Right lobe of liver (tissue), 6 donors: Measurements from ENCODE around the gene CCNB1IP1. TPM values are rescaled to one million over a fixed set of nuclear protein-coding genes. Genes with fewer than 3 reads are reported as not detected.
A peak's percentile ranks its signal among the peaks of the same experiment; 100 is the strongest.
"Not testable (repeated sequence)": the region's sequence is repeated elsewhere in the genome, so short reads cannot be mapped to it uniquely, and the experiment has no call there.

Source experiments
- ATAC-seq, 4 donors: fragments of 200-7000 bp; cut with Tn5 transposase; one replicate each; pipeline ENCODE4 v1.9.1; 2020; ENCODE audit warnings: mild to moderate bottlenecking in 4 of 4, moderate library complexity in 4 of 4
- DNase-seq, 3 donors: peaks; one replicate each; pipeline ENCODE4 v3.0.0-alpha.2; 2020
- H3K27ac ChIP-seq, 3 donors: fragments of 200-600 bp; one replicate each; pipeline ENCODE4 v1.8.0; 2022
- H3K27me3 ChIP-seq, 2 donors: fragments of 200-600 bp; one replicate each; pipeline ENCODE4 v1.8.0; 2022
- H3K36me3 ChIP-seq, 4 donors: fragments of 200-600 bp; sonication (generic) in 1 of 4; one replicate each; pipeline versions ENCODE4 v1.5.1 to v1.8.0; 2017 to 2022; ENCODE audit warnings: control low read depth in 1 of 4
- H3K4me1 ChIP-seq, 4 donors: fragments of 200-600 bp; sonication (generic) in 1 of 4; one replicate each; pipeline versions ENCODE4 v1.5.1 to v1.8.0; 2017 to 2022; ENCODE audit warnings: control low read depth in 1 of 4
- H3K4me3 ChIP-seq, 3 donors: fragments of 200-600 bp; one replicate each; pipeline ENCODE4 v1.8.0; 2022
- H3K9me3 ChIP-seq, 4 donors: fragments of 200-600 bp; sonication (generic) in 1 of 4; one replicate each; pipeline versions ENCODE4 v1.5.1 to v1.8.0; 2017 to 2022; ENCODE audit warnings: control low read depth in 1 of 4
- POLR2A ChIP-seq: fragments of 450-650 bp; IDR thresholded peaks from one replicate; pipeline ENCODE4 v1.6.1; 2017; ENCODE audit warnings: antibody characterized with exemption, mild to moderate bottlenecking
- whole genome bisulfite sequencing: methylation state at CpG from one replicate; pipeline ENCODE4 v1.1.6; 2018; ENCODE audit warnings: low coverage, low lambda C conversion rate; ENCODE audit not compliant: insufficient coverage; ENCODE audit errors: missing lambda C conversion rate; 5-methylcytosine and 5-hydroxymethylcytosine counted together
- intact Hi-C, 2 donors: fragments of 100-400 bp; cut with DNase I; formaldehyde crosslinking; loops; one replicate each; pipeline versions ENCODE4 v1.11.2 to v1.14.1; 2022
- total RNA-seq, 6 experiments: library from RNA; depleted of rRNA in 2 of 6; stranded (reverse); fragments of >200 nt in 2 of 6; fragmentation: NEBNext Ultra II Directional in 3 of 6; extraction: Animal tissue kit (Norgen Biotek cat#: 25700) in 3 of 6; gene quantifications; one replicate each; pipeline versions ENCODE4 v1.1.0 to v1.2.4, GENCODE V29; 2016 to 2023
- TF ChIP-seq, protein P1 (sequence below), 4 donors: fragments of 200-600 bp in 3 of 4; fragments of 450-650 bp in 1 of 4; IDR thresholded peaks; one replicate each; pipeline versions ENCODE4 v1.5.1 to v1.8.0; 2016 to 2022; ENCODE audit warnings: antibody characterized with exemption in 4 of 4, mild to moderate bottlenecking in 2 of 4
- donor health status: DM: no; HTN: yes; CAD: no.
- donor health status: DM: no; HTN: no; CAD: no.
- donor health status: DM: no; HTN: no; CAD: no.
- donor health status: DM: no; HTN: yes; CAD: no.
- donor health status: DM: no; HTN: yes; CAD: no.

CCNB1IP1 gene
- total RNA-seq, 6 experiments from 2014 or later: 15.7 to 55.5 (median 24.9) TPM

GRCh38 chr14:20305265-20306078 lies 27.6 kb downstream of the CCNB1IP1 start, which contains the start of gene TTC5:
TTC5 (minus strand) TSS chr14:20305951; CDS start chr14:20305937, 14 bp downstream.
- no peak for TF ChIP-seq POLR2A
- TF ChIP-seq, protein P1, sequence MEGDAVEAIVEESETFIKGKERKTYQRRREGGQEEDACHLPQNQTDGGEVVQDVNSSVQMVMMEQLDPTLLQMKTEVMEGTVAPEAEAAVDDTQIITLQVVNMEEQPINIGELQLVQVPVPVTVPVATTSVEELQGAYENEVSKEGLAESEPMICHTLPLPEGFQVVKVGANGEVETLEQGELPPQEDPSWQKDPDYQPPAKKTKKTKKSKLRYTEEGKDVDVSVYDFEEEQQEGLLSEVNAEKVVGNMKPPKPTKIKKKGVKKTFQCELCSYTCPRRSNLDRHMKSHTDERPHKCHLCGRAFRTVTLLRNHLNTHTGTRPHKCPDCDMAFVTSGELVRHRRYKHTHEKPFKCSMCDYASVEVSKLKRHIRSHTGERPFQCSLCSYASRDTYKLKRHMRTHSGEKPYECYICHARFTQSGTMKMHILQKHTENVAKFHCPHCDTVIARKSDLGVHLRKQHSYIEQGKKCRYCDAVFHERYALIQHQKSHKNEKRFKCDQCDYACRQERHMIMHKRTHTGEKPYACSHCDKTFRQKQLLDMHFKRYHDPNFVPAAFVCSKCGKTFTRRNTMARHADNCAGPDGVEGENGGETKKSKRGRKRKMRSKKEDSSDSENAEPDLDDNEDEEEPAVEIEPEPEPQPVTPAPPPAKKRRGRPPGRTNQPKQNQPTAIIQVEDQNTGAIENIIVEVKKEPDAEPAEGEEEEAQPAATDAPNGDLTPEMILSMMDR (IDR thresholded peaks at IDR 0.05): peak; percentile 61 to 96 (median 93)
- Histone ChIP-seq H3K4me3 (peak within 1 kb of the TSS; percentile 75 to 83 (median 77)), H3K9me3 (no peaks in the 10 kb centered on the region), H3K27me3 (no peaks in the 10 kb centered on the region), H3K36me3 (peaks cover 0 to 12% (median 3%) of the 10 kb centered on the region in 4 donors), H3K4me1 (peaks cover 0 to 13% (median 0%) of the 10 kb centered on the region in 4 donors), H3K27ac (no peak within 1 kb of the TSS)
- intact Hi-C loops: no loop called here
- peak; percentile 99 to 100 (median 100) for ATAC-seq
- WGBS: 0% methylated on average over 12 of the region's 27 CpGs
- DNase-seq: peak; percentile 77 to 86 (median 85)

GRCh38 chr14:20302042-20302755 lies 30.9 kb downstream of the CCNB1IP1 start:
- intact Hi-C loops: no loop called here
- ATAC-seq (no peak), DNase-seq (no peak)
- Histone ChIP-seq H3K27me3 (no peaks in the 10 kb centered on the region), H3K4me3 (no peak overlapping the region), H3K4me1 (peaks cover 0 to 13% (median 0%) of the 10 kb centered on the region in 4 donors), H3K36me3 (peaks cover 0 to 44% (median 18%) of the 10 kb centered on the region in 4 donors), H3K27ac (no peak overlapping the region), H3K9me3 (no peaks in the 10 kb centered on the region)
- WGBS: 84% methylated on average over 1 of the region's 1 CpG
- TF ChIP-seq, protein P1 (IDR thresholded peaks at IDR 0.05): no peak
- TF ChIP-seq POLR2A: no peak

GRCh38 chr14:20295067-20295466 lies 38.0 kb downstream of the CCNB1IP1 start:
- ATAC-seq (no peak), DNase-seq (no peak)
- Histone ChIP-seq H3K4me3 (no peak overlapping the region), H3K9me3 (no peaks in the 10 kb centered on the region), H3K27me3 (no peaks in the 10 kb centered on the region), H3K36me3 (peaks cover 0 to 97% (median 38%) of the 10 kb centered on the region in 4 donors), H3K4me1 (no peaks in the 10 kb centered on the region), H3K27ac (no peak overlapping the region)
- 50% methylated on average over 1 of the region's 4 CpGs for WGBS
- intact Hi-C loops: no loop called here
- TF ChIP-seq POLR2A: no peak
- TF ChIP-seq, protein P1 (IDR thresholded peaks at IDR 0.05): no peak

DNA sequence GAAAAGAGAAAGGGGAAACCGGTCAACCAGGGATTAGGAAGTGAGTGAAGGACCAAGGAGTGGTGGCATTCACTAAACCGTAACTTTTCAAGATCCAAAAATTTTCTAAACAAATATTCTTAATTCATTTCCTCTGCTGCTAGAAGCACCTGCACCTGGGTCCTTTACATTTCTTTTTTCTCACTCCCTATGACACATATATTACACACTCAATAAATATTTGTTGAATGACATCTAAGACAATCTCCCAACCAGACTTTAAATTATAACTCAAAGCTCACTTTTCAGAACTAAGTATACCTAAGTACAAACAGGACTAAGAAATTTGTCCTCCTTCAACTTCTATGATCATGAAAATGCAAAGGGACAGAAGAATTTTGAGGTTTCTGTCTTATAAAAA lies 38.4 kb downstream of the CCNB1IP1 start:
- no peak for ATAC-seq
- no peak for TF ChIP-seq POLR2A
- TF ChIP-seq, protein P1 (IDR thresholded peaks at IDR 0.05): no peak
- no peak for DNase-seq
- WGBS: 60% methylated on average over 1 of the region's 2 CpGs
- no peak overlapping the region for H3K4me3 ChIP-seq
- H3K27me3 ChIP-seq: no peaks in the 10 kb centered on the region
- peaks cover 0 to 92% (median 37%) of the 10 kb centered on the region in 4 donors for H3K36me3 ChIP-seq
- H3K9me3 ChIP-seq: no peaks in the 10 kb centered on the region
- H3K27ac ChIP-seq: no peak overlapping the region
- H3K4me1 ChIP-seq: no peaks in the 10 kb centered on the region
- intact Hi-C loops: no loop called here

DNA sequence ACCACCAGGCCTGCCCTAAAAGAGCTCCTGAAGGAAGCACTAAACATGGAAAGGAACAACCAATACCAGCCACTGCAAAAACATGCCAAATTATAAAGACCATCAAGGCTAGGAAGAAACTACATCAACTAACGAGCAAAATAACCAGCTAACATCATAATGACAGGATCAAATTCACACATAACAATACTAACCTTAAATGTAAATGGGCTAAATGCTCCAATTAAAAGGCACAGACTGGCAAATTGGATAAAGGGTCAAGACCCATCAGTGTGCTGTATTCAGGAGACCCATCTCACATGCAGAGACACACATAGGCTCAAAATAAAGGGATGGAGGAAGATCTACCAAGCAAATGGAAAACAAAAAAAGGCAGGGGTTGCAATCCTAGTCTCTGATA lies 51.1 kb downstream of the CCNB1IP1 start:
- H3K9me3 ChIP-seq, ATAC-seq, H3K27me3 ChIP-seq, intact Hi-C loops, DNase-seq, H3K27ac ChIP-seq, H3K36me3 ChIP-seq, H3K4me3 ChIP-seq, H3K4me1 ChIP-seq: not testable (repeated sequence)
- WGBS: 100% methylated on average over 1 of the region's 1 CpG

- H3K27ac ChIP-seq, H3K27me3 ChIP-seq, DNase-seq, intact Hi-C loops, H3K36me3 ChIP-seq, H3K4me1 ChIP-seq, H3K4me3 ChIP-seq, ATAC-seq, H3K9me3 ChIP-seq: not testable (repeated sequence)
- WGBS: no CpG with 5 or more reads among the region's 7 CpGs
These were observed 52.8 kb downstream of the CCNB1IP1 start for GRCh38 chr14:20280265-20280664.
